Retinal pigment epithelial cell (primary cell): ENCODE results near the gene ASZ1.

Experiments
- DNase-seq: peaks from one replicate; pipeline ENCODE4 v3.0.0-alpha.2; 2010; ENCODE audit warnings: low read depth
- H3K4me3 ChIP-seq: 2 replicates; pipeline ENCODE4 v1.5.1; 2011; ENCODE audit warnings: mild to moderate bottlenecking, low read length, control low read depth, moderate library complexity
- CTCF ChIP-seq: conservative IDR thresholded peaks from 2 replicates; pipeline ENCODE4 v1.5.1; 2011; ENCODE audit warnings: low read depth, low read length, control low read depth, inconsistent platforms

ASZ1 gene

GRCh38 chr7:117325836-117326235 lies 101.5 kb downstream of the ASZ1 start:
- no peak overlapping the region for H3K4me3 ChIP-seq
- no peak for TF ChIP-seq CTCF
- DNase-seq: no peak

DNA sequence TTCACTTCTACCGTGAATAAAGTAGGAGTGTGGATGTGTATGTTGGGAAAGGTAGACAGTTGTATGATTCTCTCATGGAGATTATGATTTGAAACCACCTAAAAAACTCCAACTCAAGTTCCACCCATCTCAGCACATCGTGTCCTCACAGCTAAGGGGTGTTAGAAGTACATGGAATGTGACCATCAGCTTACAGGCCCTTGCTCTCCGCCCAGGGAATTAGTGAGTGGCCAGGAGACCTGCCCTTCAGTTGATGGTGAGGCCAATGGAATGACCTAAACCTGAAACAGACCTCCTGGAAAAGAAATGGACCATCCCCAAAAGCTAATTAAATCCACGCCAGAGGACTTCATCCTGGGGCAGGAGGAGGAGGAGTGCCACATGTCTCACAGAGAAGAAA lies 102.3 kb downstream of the ASZ1 start:
- no peak for DNase-seq
- peak overlapping the region; percentile 51 for H3K4me3 ChIP-seq

DNA sequence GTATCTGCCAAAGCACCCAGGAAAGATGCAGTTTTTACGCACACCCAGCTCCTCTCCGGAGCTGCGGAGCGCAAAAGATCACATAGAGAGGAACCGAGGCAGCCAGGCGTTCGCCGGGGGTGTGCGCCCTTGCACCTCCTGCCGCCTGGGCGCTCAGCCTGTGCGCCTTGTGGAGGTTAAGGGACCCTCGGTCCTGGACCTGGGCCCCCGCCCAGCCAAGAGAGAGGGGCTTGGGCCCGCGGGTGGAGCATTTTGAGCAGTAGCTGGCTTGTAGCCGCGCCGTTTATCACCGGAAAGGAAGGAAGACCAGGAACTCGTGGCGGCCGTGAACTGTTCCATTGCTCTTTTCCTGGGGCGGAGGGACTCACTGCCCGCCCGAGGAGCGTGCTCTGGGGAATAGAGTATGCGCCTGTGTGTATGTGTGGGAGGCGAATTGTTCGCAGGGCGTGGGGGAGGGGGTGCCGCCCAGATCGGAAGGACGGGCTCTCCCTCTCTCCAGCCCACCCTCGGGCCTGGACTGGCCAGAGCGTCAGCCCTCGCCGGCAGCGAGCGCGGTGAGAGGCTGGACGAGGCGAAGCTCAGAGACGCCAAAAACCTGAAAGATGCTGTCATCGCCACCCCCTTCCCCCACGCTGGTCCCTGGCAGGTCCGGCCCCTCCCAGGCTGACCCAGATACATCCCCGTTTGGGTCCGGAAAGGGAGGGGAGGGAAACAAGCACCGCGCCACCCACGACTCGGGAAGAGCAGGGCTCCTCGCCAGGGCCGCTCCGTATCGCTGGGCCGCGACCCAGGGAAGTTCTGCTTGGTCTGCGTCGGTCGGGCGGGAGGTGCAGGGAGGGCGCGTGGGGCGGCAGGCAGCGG lies 103.2 kb downstream of the ASZ1 start:
- no peak for DNase-seq
- TF ChIP-seq CTCF: no peak
- H3K4me3 ChIP-seq: peak overlapping the region; percentile 51

More for the DNA sequence above, 102.3 kb downstream of the ASZ1 start:
- TF ChIP-seq CTCF: no peak

DNA sequence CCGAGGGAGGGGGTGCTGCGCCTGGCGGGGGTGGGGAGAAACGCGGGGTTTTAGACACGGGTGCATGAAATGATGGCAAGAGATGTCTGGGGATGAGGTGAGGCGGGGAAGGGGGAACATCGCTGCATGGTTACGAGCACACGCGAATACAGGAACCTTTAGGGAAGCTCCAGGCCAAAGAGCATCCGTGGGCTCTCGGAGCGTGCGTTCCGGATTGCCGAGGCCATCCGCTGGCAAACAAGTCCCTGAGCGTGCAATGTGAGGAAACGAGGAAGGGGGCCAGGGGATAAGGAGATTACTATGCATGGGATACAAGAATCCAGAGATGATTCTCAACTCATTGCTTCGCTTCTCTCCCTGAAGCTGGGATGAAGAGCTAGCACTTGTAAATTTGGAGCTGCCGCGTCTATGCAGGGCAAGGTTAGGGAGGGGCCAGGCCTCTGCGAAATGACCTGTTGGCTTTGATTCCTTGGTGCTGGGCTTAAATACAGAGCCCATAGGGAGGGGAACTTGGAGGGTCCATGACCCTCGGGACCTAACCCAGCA lies 103.9 kb downstream of the ASZ1 start:
- TF ChIP-seq CTCF: no peak
- DNase-seq: no peak
- H3K4me3 ChIP-seq: peak overlapping the region; percentile 51

DNA sequence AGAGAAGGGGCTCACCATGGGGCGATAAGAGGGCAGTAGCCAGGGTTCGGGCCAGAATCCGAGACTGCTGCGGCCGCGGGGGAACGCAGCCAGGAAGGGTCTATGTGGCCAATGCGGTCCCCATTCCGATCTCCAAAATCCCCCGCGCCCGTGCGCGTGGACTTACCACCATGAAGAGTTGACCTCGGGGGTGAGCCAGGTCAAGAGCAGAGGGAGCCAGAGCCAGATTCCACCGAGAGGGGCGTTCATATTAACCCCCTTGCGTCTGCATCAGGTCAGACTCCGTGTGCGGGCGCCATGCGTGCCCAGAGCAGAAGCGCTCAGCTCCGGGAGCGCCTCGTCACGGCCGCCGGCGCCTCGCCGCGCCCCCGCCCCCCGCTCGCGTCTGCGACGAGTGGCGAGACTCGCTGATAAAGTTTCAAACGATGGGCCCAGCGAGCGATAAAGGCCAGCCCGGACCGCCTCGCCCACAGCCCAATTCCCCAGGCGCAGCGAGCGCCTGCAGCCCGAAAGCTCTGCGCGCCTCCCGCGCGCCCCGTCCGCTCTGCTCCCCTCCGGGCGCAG lies 104.5 kb downstream of the ASZ1 start, which contains the start of gene WNT2:
Gene WNT2, minus strand, starts transcription at position 318 of the 564 bp plus-strand sequence. Its CDS starts 69 bp downstream, at position 249.
- TF ChIP-seq CTCF: no peak
- no peak for DNase-seq

GRCh38 chr7:117320523-117320922 lies 106.8 kb downstream of the ASZ1 start:
- DNase-seq: no peak
- no peak overlapping the region for H3K4me3 ChIP-seq
- TF ChIP-seq CTCF: no peak

More for the DNA sequence above, 104.5 kb downstream of the ASZ1 start, which contains the start of gene WNT2:
- peak within 1 kb of the TSS; percentile 51 for H3K4me3 ChIP-seq
